HG03460 (cell line): ENCODE measurements around the gene LRIF1.

Experiments
- ATAC-seq: cut with Tn5 transposase; IDR thresholded peaks from one replicate; pipeline ENCODE4 v1.9.1; 2021; ENCODE audit not compliant: unreplicated experiment

Gene LRIF1

GRCh38 chr1:110897681-110898080, 66.0 kb downstream of the LRIF1 start:
- no peak for ATAC-seq
